GM12878 (cell line): ENCODE data around the gene DOLPP1.

ENCODE experiments used
- JUND ChIP-seq: IDR thresholded peaks from 2 replicates; pipeline ENCODE4 v1.6.1; 2012; ENCODE audit warnings: low read depth, mild to moderate bottlenecking, low read length, improper control_type of control experiment, moderate library complexity
- TF ChIP-seq, protein P1 (sequence below): fragments of 450-650 bp; IDR thresholded peaks from 2 replicates; pipeline ENCODE4 v1.6.1; 2017; ENCODE audit warnings: mild to moderate bottlenecking

GRCh38 chr9:129058965-129059795 lies 21.7 kb upstream of the DOLPP1 start:
- TF ChIP-seq JUND, result no peak
- TF ChIP-seq, protein P1, sequence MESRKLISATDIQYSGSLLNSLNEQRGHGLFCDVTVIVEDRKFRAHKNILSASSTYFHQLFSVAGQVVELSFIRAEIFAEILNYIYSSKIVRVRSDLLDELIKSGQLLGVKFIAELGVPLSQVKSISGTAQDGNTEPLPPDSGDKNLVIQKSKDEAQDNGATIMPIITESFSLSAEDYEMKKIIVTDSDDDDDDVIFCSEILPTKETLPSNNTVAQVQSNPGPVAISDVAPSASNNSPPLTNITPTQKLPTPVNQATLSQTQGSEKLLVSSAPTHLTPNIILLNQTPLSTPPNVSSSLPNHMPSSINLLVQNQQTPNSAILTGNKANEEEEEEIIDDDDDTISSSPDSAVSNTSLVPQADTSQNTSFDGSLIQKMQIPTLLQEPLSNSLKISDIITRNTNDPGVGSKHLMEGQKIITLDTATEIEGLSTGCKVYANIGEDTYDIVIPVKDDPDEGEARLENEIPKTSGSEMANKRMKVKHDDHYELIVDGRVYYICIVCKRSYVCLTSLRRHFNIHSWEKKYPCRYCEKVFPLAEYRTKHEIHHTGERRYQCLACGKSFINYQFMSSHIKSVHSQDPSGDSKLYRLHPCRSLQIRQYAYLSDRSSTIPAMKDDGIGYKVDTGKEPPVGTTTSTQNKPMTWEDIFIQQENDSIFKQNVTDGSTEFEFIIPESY, result no peak
